ENCODE data around the gene STK24.

The STK24 gene

DNA sequence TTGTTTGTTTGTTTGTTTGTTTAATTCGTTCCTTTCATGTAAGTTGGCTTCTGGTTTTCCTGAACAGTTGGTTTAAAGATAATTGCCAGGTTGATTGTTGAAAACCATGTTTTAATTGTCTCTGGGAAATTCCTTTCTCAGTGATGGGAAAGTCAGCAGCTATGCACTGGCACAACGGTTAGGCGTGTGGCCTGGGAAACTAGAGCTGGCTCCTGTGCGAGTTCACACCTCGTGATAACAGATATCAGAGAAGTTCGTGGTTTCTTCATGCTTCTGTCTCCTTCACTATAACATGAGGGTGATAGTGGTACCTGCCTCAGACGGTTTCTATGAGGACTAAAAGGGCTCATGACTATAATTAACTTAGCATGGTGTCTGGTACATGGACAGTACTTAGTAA lies 153.5 kb downstream of the STK24 start:
- TF ChIP-seq, protein P1, sequence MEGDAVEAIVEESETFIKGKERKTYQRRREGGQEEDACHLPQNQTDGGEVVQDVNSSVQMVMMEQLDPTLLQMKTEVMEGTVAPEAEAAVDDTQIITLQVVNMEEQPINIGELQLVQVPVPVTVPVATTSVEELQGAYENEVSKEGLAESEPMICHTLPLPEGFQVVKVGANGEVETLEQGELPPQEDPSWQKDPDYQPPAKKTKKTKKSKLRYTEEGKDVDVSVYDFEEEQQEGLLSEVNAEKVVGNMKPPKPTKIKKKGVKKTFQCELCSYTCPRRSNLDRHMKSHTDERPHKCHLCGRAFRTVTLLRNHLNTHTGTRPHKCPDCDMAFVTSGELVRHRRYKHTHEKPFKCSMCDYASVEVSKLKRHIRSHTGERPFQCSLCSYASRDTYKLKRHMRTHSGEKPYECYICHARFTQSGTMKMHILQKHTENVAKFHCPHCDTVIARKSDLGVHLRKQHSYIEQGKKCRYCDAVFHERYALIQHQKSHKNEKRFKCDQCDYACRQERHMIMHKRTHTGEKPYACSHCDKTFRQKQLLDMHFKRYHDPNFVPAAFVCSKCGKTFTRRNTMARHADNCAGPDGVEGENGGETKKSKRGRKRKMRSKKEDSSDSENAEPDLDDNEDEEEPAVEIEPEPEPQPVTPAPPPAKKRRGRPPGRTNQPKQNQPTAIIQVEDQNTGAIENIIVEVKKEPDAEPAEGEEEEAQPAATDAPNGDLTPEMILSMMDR (IDR thresholded peaks at IDR 0.05; ENCODE audit: control insufficient read depth, insufficient read depth, low read depth, low read length, missing control alignments) = no peak
- H3K4me3 ChIP-seq (ENCODE audit: control insufficient read depth, low read depth, low read length) = no peak overlapping the region
- no peak for DNase-seq (ENCODE audit: low read depth)

- no peak for DNase-seq (ENCODE audit: low read depth)
- TF ChIP-seq, protein P1 (IDR thresholded peaks at IDR 0.05; ENCODE audit: control insufficient read depth, insufficient read depth, low read depth, low read length, missing control alignments) = no peak
- no peak overlapping the region for H3K4me3 ChIP-seq (ENCODE audit: control insufficient read depth, low read depth, low read length)
Measured at GRCh38 chr13:98422046-98422445, 154.9 kb downstream of the STK24 start.

- no peak overlapping the region for H3K4me3 ChIP-seq (ENCODE audit: control insufficient read depth, low read depth, low read length)
- TF ChIP-seq, protein P1 (IDR thresholded peaks at IDR 0.05; ENCODE audit: control insufficient read depth, insufficient read depth, low read depth, low read length, missing control alignments) = no peak
- no peak for DNase-seq (ENCODE audit: low read depth)
Measured at GRCh38 chr13:98420554-98421175, 156.2 kb downstream of the STK24 start.

GRCh38 chr13:98419786-98420553 lies 156.9 kb downstream of the STK24 start:
- no peak overlapping the region for H3K4me3 ChIP-seq (ENCODE audit: control insufficient read depth, low read depth, low read length)
- no peak for DNase-seq (ENCODE audit: low read depth)
- TF ChIP-seq, protein P1 (IDR thresholded peaks at IDR 0.05; ENCODE audit: control insufficient read depth, insufficient read depth, low read depth, low read length, missing control alignments) = no peak

- TF ChIP-seq, protein P1 (IDR thresholded peaks at IDR 0.05; ENCODE audit: control insufficient read depth, insufficient read depth, low read depth, low read length, missing control alignments) = no peak
- DNase-seq (ENCODE audit: low read depth) = no peak
- no peak overlapping the region for H3K4me3 ChIP-seq (ENCODE audit: control insufficient read depth, low read depth, low read length)
Measured at GRCh38 chr13:98416408-98416807, 160.5 kb downstream of the STK24 start.

GRCh38 chr13:98415326-98416070 lies 161.4 kb downstream of the STK24 start:
- TF ChIP-seq, protein P1 (IDR thresholded peaks at IDR 0.05; ENCODE audit: control insufficient read depth, insufficient read depth, low read depth, low read length, missing control alignments) = no peak
- DNase-seq (ENCODE audit: low read depth) = no peak
- H3K4me3 ChIP-seq (ENCODE audit: control insufficient read depth, low read depth, low read length) = no peak overlapping the region
